Lower lobe of right lung (tissue), 2 donors: ENCODE measurements around the gene TREH. TPM values are rescaled to one million over a fixed set of nuclear protein-coding genes. Genes with fewer than 3 reads are reported as not detected.
A peak's percentile ranks its signal among the peaks of the same experiment; 100 is the strongest.

Experiments used
- ATAC-seq, 2 donors: fragments of 200-7000 bp; cut with Tn5 transposase; one replicate each; pipeline ENCODE4 v1.9.1; 2020 to 2022; ENCODE audit warnings: mild to moderate bottlenecking in 2 of 2, moderate library complexity in 2 of 2
- DNase-seq: peaks from one replicate; pipeline ENCODE4 v3.0.0-alpha.2; 2020
- H3K27ac ChIP-seq: fragments of 200-600 bp; one replicate; pipeline ENCODE4 v1.8.0; 2022
- H3K27me3 ChIP-seq: fragments of 200-600 bp; one replicate; pipeline ENCODE4 v1.8.0; 2022; ENCODE audit warnings: low read depth
- H3K36me3 ChIP-seq: fragments of 200-600 bp; one replicate; pipeline ENCODE4 v1.8.0; 2022; ENCODE audit warnings: mild to moderate bottlenecking
- H3K4me1 ChIP-seq: fragments of 200-600 bp; one replicate; pipeline ENCODE4 v1.8.0; 2022
- H3K4me3 ChIP-seq: fragments of 200-600 bp; one replicate; pipeline ENCODE4 v1.8.0; 2022; ENCODE audit warnings: mild to moderate bottlenecking
- H3K9me3 ChIP-seq: fragments of 200-600 bp; one replicate; pipeline ENCODE4 v1.8.0; 2022
- CTCF ChIP-seq: fragments of 200-600 bp; IDR thresholded peaks from one replicate; pipeline ENCODE4 v1.8.0; 2022; ENCODE audit warnings: antibody characterized with exemption, mild to moderate bottlenecking
- intact Hi-C: fragments of 100-400 bp; cut with DNase I; formaldehyde crosslinking; loops from one replicate; pipeline ENCODE4 v1.11.0; 2022
- total RNA-seq: library from RNA; stranded (reverse); fragmentation: NEBNext Ultra II Directional; extraction: Animal tissue kit (Norgen Biotek cat#: 25700); gene quantifications from one replicate; pipeline ENCODE4 v1.2.1, GENCODE V29; 2021
- donor health status: DM: no; HTN: yes; CAD: no; lungs with severe emphysema.

TREH gene
- total RNA-seq, 1 donor from 2014 or later: 0.30 TPM

DNA sequence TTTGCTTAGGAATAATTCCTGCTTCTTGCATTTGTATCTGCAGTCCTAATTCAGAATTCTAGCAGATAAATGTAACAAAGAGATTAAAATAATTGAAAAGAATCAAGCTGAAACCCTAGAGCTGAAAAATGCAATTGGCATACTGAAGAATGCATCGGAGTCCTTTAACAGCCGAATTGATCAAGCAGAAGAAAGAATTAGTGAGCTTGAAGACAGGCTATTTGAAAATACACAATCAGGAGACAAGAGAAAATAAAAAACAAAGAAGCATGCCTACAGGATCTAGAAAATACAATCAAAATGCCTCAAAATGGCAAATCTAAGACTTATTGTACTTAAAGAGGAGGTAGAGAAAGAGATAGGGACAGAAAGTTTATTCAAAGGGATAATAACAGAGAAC is 8.2 kb downstream of the TREH start:
- Histone ChIP-seq H3K27me3 (no peaks in the 10 kb centered on the region), H3K9me3 (no peaks in the 10 kb centered on the region), H3K4me3 (no peak overlapping the region), H3K27ac (no peak overlapping the region), H3K36me3 (no peaks in the 10 kb centered on the region), H3K4me1 (no peaks in the 10 kb centered on the region)
- intact Hi-C loops: no loop called here
- no peak for TF ChIP-seq CTCF
- DNase-seq (no peak), ATAC-seq (no peak)

DNA sequence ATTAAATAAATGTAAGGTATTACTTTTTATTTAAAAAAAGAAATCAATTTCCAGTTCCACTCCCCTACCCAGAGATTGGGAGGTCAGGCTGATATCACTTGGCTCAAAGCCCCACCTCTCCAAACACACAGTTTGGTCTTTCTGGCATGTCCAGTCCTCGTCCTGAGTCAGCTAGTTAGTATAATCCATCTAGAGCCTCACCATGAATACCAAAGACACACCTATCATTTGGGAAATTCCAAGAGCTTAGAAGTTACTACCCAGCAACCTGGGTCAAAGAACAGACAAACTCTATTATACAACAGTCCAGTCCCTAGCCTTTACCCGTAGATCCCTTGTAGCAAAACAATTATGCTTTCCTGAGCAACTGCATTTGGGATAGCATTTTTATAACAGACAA is 9.4 kb downstream of the TREH start:
- intact Hi-C loops: no loop called here
- Histone ChIP-seq H3K27ac (no peak overlapping the region), H3K9me3 (no peaks in the 10 kb centered on the region), H3K27me3 (no peaks in the 10 kb centered on the region), H3K4me3 (no peak overlapping the region), H3K4me1 (no peaks in the 10 kb centered on the region), H3K36me3 (no peaks in the 10 kb centered on the region)
- ATAC-seq (peak in 1 of 2 donors; percentile 48), DNase-seq (no peak)
- TF ChIP-seq CTCF: no peak

- Histone ChIP-seq H3K9me3 (no peaks in the 10 kb centered on the region), H3K27ac (no peak overlapping the region), H3K4me1 (no peaks in the 10 kb centered on the region), H3K4me3 (no peak overlapping the region), H3K36me3 (no peaks in the 10 kb centered on the region), H3K27me3 (no peaks in the 10 kb centered on the region)
- TF ChIP-seq CTCF: no peak
- ATAC-seq: no peak
- DNase-seq: no peak
- intact Hi-C loops: no loop called here
These were observed 13.1 kb downstream of the TREH start for GRCh38 chr11:118666371-118666770.

- no peaks in the 10 kb centered on the region for H3K9me3 ChIP-seq
- H3K27me3 ChIP-seq: no peaks in the 10 kb centered on the region
- DNase-seq (no peak), ATAC-seq (no peak)
- H3K4me1 ChIP-seq: peaks cover 11% of the 10 kb centered on the region
- no peak overlapping the region for H3K4me3 ChIP-seq
- TF ChIP-seq CTCF: no peak
- H3K36me3 ChIP-seq: no peaks in the 10 kb centered on the region
- intact Hi-C loops: no loop called here
- no peak overlapping the region for H3K27ac ChIP-seq
These were observed 15.5 kb downstream of the TREH start for GRCh38 chr11:118663902-118664301.

GRCh38 chr11:118663381-118663780 is 16.1 kb downstream of the TREH start:
- Histone ChIP-seq H3K4me3 (no peak overlapping the region), H3K27ac (no peak overlapping the region), H3K4me1 (peaks cover 14% of the 10 kb centered on the region), H3K27me3 (no peaks in the 10 kb centered on the region), H3K9me3 (no peaks in the 10 kb centered on the region), H3K36me3 (no peaks in the 10 kb centered on the region)
- DNase-seq: no peak
- ATAC-seq: no peak
- intact Hi-C loops: no loop called here
- no peak for TF ChIP-seq CTCF
